ENCODE data around the gene PRPF39. TPM values are rescaled to one million over a fixed set of nuclear protein-coding genes. Genes with fewer than 3 reads are reported as not detected.
A peak's percentile ranks its signal among the peaks of the same experiment; 100 is the strongest.

Gene PRPF39
- total RNA-seq, 4 donors from 2014 or later, result 11.7 to 33.6 (median 16.8) TPM

GRCh38 chr14:45123271-45123670 lies 39.4 kb downstream of the PRPF39 start:
- DNase-seq (ENCODE audit: extremely low spot score), result no peak
- Histone ChIP-seq H3K4me3 (no peak overlapping the region), H3K9me3 (no peaks in the 10 kb centered on the region), H3K27me3 (no peaks in the 10 kb centered on the region), H3K36me3 (peaks cover 47 to 96% (median 83%) of the 10 kb centered on the region in 4 donors), H3K4me1 (no peaks in the 10 kb centered on the region), H3K27ac (replicated peaks in 1 of 4) (no peak overlapping the region)
- intact Hi-C loops (cut with DNase I), result no loop called here
- WGBS, result 100% methylated on average over 3 of the region's 3 CpGs
- TF ChIP-seq EP300 (IDR thresholded peaks at IDR 0.05) (no peak), POLR2AphosphoS5 (IDR thresholded peaks at IDR 0.05) (no peak), CTCF (IDR thresholded peaks at IDR 0.05) (no peak), POLR2A (IDR thresholded peaks at IDR 0.05; ENCODE audit: low read depth) (no peak)

GRCh38 chr14:45125754-45126153 lies 41.8 kb downstream of the PRPF39 start:
- Histone ChIP-seq H3K4me1 (peaks cover 6 to 10% (median 9%) of the 10 kb centered on the region in 4 donors), H3K27ac (replicated peaks in 1 of 4) (no peak overlapping the region), H3K4me3 (no peak overlapping the region), H3K36me3 (peaks cover 23 to 83% (median 61%) of the 10 kb centered on the region in 4 donors), H3K9me3 (no peaks in the 10 kb centered on the region), H3K27me3 (no peaks in the 10 kb centered on the region)
- TF ChIP-seq CTCF (IDR thresholded peaks at IDR 0.05) (no peak), POLR2A (IDR thresholded peaks at IDR 0.05; ENCODE audit: low read depth) (no peak), POLR2AphosphoS5 (IDR thresholded peaks at IDR 0.05) (no peak), EP300 (IDR thresholded peaks at IDR 0.05) (no peak)
- intact Hi-C loops (cut with DNase I), result no loop called here
- 90% methylated on average over 1 of the region's 2 CpGs for WGBS
- no peak for DNase-seq (ENCODE audit: extremely low spot score)

- H3K36me3 ChIP-seq, result peaks cover 7 to 49% (median 36%) of the 10 kb centered on the region in 4 donors
- no peaks in the 10 kb centered on the region for H3K9me3 ChIP-seq
- no peaks in the 10 kb centered on the region for H3K27me3 ChIP-seq
- TF ChIP-seq EP300 (IDR thresholded peaks at IDR 0.05) (no peak), CTCF (IDR thresholded peaks at IDR 0.05) (no peak), POLR2A (IDR thresholded peaks at IDR 0.05; ENCODE audit: low read depth) (no peak)
- H3K4me1 ChIP-seq, result peaks cover 16 to 31% (median 26%) of the 10 kb centered on the region in 4 donors
- intact Hi-C loops (cut with DNase I), result no loop called here
- WGBS, result 83% methylated on average over 1 of the region's 1 CpG
- H3K27ac ChIP-seq (replicated peaks in 1 of 4), result no peak overlapping the region
- H3K4me3 ChIP-seq, result no peak overlapping the region
- no peak for DNase-seq (ENCODE audit: extremely low spot score)
Observed at GRCh38 chr14:45128963-45129629, 45.2 kb downstream of the PRPF39 start.

GRCh38 chr14:45133683-45134050 lies 49.8 kb downstream of the PRPF39 start:
- H3K9me3 ChIP-seq, result no peaks in the 10 kb centered on the region
- H3K4me3 ChIP-seq, result peak overlapping the region; percentile 70 to 86 (median 74)
- no peak for DNase-seq (ENCODE audit: extremely low spot score)
- no peaks in the 10 kb centered on the region for H3K27me3 ChIP-seq
- intact Hi-C loops (cut with DNase I), result loop anchor here (2.0 to 5.0 kb wide), 3 partner anchors 51 to 171 kb away; partner anchors contain the start of genes MIS18BP1, PRPF39 and TOGARAM1
- H3K36me3 ChIP-seq, result peaks cover 0 to 8% (median 0%) of the 10 kb centered on the region in 4 donors
- peak overlapping the region; percentile 83 to 90 (median 86) for H3K27ac ChIP-seq (replicated peaks in 1 of 4)
- under 1% methylated on average over 9 of the region's 9 CpGs for WGBS
- no peak for TF ChIP-seq EP300 (IDR thresholded peaks at IDR 0.05)
- no peak for TF ChIP-seq CTCF (IDR thresholded peaks at IDR 0.05)
- TF ChIP-seq POLR2AphosphoS5 (IDR thresholded peaks at IDR 0.05), result no peak
- no peak for TF ChIP-seq POLR2A (IDR thresholded peaks at IDR 0.05; ENCODE audit: low read depth)
- peaks cover 22 to 52% (median 47%) of the 10 kb centered on the region in 4 donors for H3K4me1 ChIP-seq

All from esophagus muscularis mucosa (tissue), 4 donors.